PFSK-1 (cell line): Measurements from ENCODE around the gene PRSS38.

Experiments used
- POLR2AphosphoS5 ChIP-seq: IDR thresholded peaks from 2 replicates; pipeline ENCODE4 v1.6.1; 2012; ENCODE audit warnings: low read depth, mild to moderate bottlenecking, control low read depth, low read length, moderate library complexity
- REST ChIP-seq, 2 experiments: IDR thresholded peaks; 2 replicates each; pipeline versions ENCODE4 v1.6.1 to v1.8.0; 2011 to 2012; ENCODE audit warnings: low read depth in 2 of 2, low read length in 2 of 2, control low read depth in 1 of 2, inconsistent platforms in 1 of 2, mild to moderate bottlenecking in 1 of 2, moderate library complexity in 1 of 2; ENCODE audit not compliant: insufficient read depth in 1 of 2
- TAF1 ChIP-seq: IDR thresholded peaks from 2 replicates; pipeline ENCODE4 v1.6.1; 2012; ENCODE audit warnings: low read length, control low read depth, borderline replicate concordance; ENCODE audit not compliant: insufficient read depth

GRCh38 chr1:227890451-227891222 is 75.2 kb downstream of the PRSS38 start:
- TF ChIP-seq REST (IDR thresholded peaks at IDR 0.05; ENCODE audit: insufficient read depth in 1 of 2, low read depth in 2 of 2, low read length in 2 of 2) (no peak), POLR2AphosphoS5 (no peak), TAF1 (no peak)
